IMR-90 (cell line): ENCODE results near the gene KRT72. TPM values are rescaled to one million over a fixed set of nuclear protein-coding genes. Genes with fewer than 3 reads are reported as not detected.

Experiments
- ATAC-seq: fragments of 200-7000 bp; cut with Tn5 transposase; 2 replicates; pipeline ENCODE4 v1.9.1; 2020; ENCODE audit warnings: low read depth, mild to moderate bottlenecking, moderate library complexity
- BruUV-seq: library from RNA; stranded (reverse); fragments of 400-500 nt; replicated peaks from 2 replicates; lab custom pipeline; 2021; lab: Mats Ljungman, UMichigan
- CTCF ChIA-PET: fragments of 300-600 bp; formaldehyde crosslinking; extraction: SDS; loops from one replicate; lab custom pipeline; 2021; ENCODE audit warnings: antibody characterized with exemption; lab: Yijun Ruan, JAX
- POLR2A ChIA-PET: fragments of 300-600 bp; sonication (Branson Sonifier 250); formaldehyde crosslinking; loops from one replicate; lab custom pipeline; 2022; ENCODE audit warnings: antibody characterized with exemption; ENCODE audit not compliant: unreplicated experiment; lab: Charles Lee
- DNase-seq: peaks from one replicate; pipeline ENCODE4 v3.0.0; 2013
- H2AFZ ChIP-seq: replicated peaks from 2 replicates; pipeline ENCODE3; 2013; ENCODE audit warnings: low read length, mild to moderate bottlenecking; ENCODE audit not compliant: poor library complexity
- H2AK5ac ChIP-seq: 2 replicates; pipeline ENCODE4 v1.6.1; 2013; ENCODE audit warnings: low read depth, low read length, inconsistent platforms
- H2AK9ac ChIP-seq: replicated peaks from 2 replicates; pipeline ENCODE3; 2013; ENCODE audit warnings: mild to moderate bottlenecking, low read depth, low read length, moderate library complexity; ENCODE audit not compliant: poor library complexity
- H2BK120ac ChIP-seq: 2 replicates; pipeline ENCODE4 v1.6.1; 2013; ENCODE audit warnings: low read depth, low read length, inconsistent platforms
- H2BK15ac ChIP-seq: 3 replicates; pipeline ENCODE4 v1.6.1; 2013; ENCODE audit warnings: low read depth, low read length, inconsistent platforms
- H2BK20ac ChIP-seq: 2 replicates; pipeline ENCODE4 v1.6.1; 2013; ENCODE audit warnings: low read depth, mild to moderate bottlenecking, inconsistent platforms, low read length, moderate library complexity
- H2BK5ac ChIP-seq: 2 replicates; pipeline ENCODE4 v1.6.1; 2013; ENCODE audit warnings: mild to moderate bottlenecking, low read depth, low read length, inconsistent platforms; ENCODE audit not compliant: poor library complexity, severe bottlenecking
- H3K14ac ChIP-seq: replicated peaks from 2 replicates; pipeline ENCODE4 v1.6.1; 2013; ENCODE audit warnings: low read depth, low read length, inconsistent platforms
- H3K18ac ChIP-seq: 2 replicates; pipeline ENCODE4 v1.6.1; 2013; ENCODE audit warnings: low read depth, low read length, control low read depth
- H3K23ac ChIP-seq: 2 replicates; pipeline ENCODE4 v1.6.1; 2013; ENCODE audit warnings: low read depth, low read length, inconsistent platforms
- H3K27ac ChIP-seq: 2 replicates; pipeline ENCODE4 v1.5.1; 2013; ENCODE audit warnings: mild to moderate bottlenecking, control low read depth, low read length; ENCODE audit not compliant: insufficient read depth
- H3K27me3 ChIP-seq: 2 replicates; pipeline ENCODE4 v1.6.1; 2013; ENCODE audit warnings: low read length; ENCODE audit not compliant: control insufficient read depth, insufficient read depth
- H3K36me3 ChIP-seq: 2 replicates; pipeline ENCODE4 v1.6.1; 2013; ENCODE audit warnings: low read length, mixed read lengths; ENCODE audit not compliant: control insufficient read depth, insufficient read depth
- H3K4ac ChIP-seq: 2 replicates; pipeline ENCODE4 v1.6.1; 2013; ENCODE audit warnings: low read depth, low read length, inconsistent platforms
- H3K4me1 ChIP-seq: 2 replicates; pipeline ENCODE4 v1.6.1; 2013; ENCODE audit warnings: low read length, mixed read lengths; ENCODE audit not compliant: control insufficient read depth, insufficient read depth
- H3K4me2 ChIP-seq: 2 replicates; pipeline ENCODE4 v1.6.1; 2013; ENCODE audit warnings: low read depth, mild to moderate bottlenecking, control low read depth, low read length, moderate library complexity
- H3K4me3 ChIP-seq: 2 replicates; pipeline ENCODE4 v1.5.1; 2013; ENCODE audit warnings: low read depth, mild to moderate bottlenecking, control low read depth, low read length, moderate library complexity; ENCODE audit not compliant: insufficient read depth
- H3K56ac ChIP-seq: 2 replicates; pipeline ENCODE4 v1.6.1; 2013; ENCODE audit warnings: low read length, inconsistent platforms; ENCODE audit not compliant: insufficient read depth; ENCODE audit errors: extremely low read depth
- H3K79me1 ChIP-seq, 2 experiments: 2 replicates each; pipeline ENCODE4 v1.6.1; 2013; ENCODE audit warnings: low read length in 2 of 2, inconsistent platforms in 1 of 2, low read depth in 1 of 2
- H3K9ac ChIP-seq: 2 replicates; pipeline ENCODE4 v1.6.1; 2013; ENCODE audit warnings: low read depth, low read length, control low read depth
- H3K9me1 ChIP-seq: 2 replicates; pipeline ENCODE4 v1.6.1; 2013; ENCODE audit warnings: low read length, inconsistent platforms; ENCODE audit not compliant: insufficient read depth
- H3K9me3 ChIP-seq: 2 replicates; pipeline ENCODE4 v1.6.1; 2013; ENCODE audit warnings: low read length; ENCODE audit not compliant: control insufficient read depth, insufficient read depth
- H4K20me1 ChIP-seq: 2 replicates; pipeline ENCODE4 v1.6.1; 2013; ENCODE audit warnings: low read length, inconsistent platforms; ENCODE audit not compliant: insufficient read depth
- H4K5ac ChIP-seq: 2 replicates; pipeline ENCODE4 v1.6.1; 2013; ENCODE audit warnings: mild to moderate bottlenecking, low read depth, low read length, control low read depth
- H4K8ac ChIP-seq, 2 experiments: 2 replicates each; pipeline ENCODE4 v1.6.1; 2013; ENCODE audit warnings: low read depth in 2 of 2, low read length in 2 of 2, control low read depth in 1 of 2, inconsistent platforms in 1 of 2
- H4K91ac ChIP-seq: 2 replicates; pipeline ENCODE4 v1.6.1; 2013; ENCODE audit warnings: low read depth, low read length, inconsistent platforms; ENCODE audit not compliant: insufficient read depth
- CHD1 ChIP-seq: IDR thresholded peaks from 2 replicates; pipeline ENCODE4 v1.6.1; 2012; ENCODE audit warnings: low read depth, low read length, improper control_type of control experiment
- FOS ChIP-seq: fragments of 150-350 bp; IDR thresholded peaks from 2 replicates; pipeline ENCODE4 v1.6.1; 2016; ENCODE audit warnings: low read depth, low read length
- MAFK ChIP-seq: IDR thresholded peaks from 2 replicates; pipeline ENCODE4 v1.6.1; 2012; ENCODE audit warnings: low read depth, low read length, improper control_type of control experiment
- MAZ ChIP-seq: IDR thresholded peaks from 2 replicates; pipeline ENCODE4 v1.6.1; 2012; ENCODE audit warnings: low read depth, mild to moderate bottlenecking, low read length, improper control_type of control experiment, moderate library complexity, borderline replicate concordance
- MXI1 ChIP-seq: IDR thresholded peaks from 2 replicates; pipeline ENCODE4 v1.6.1; 2012; ENCODE audit warnings: low read depth, mild to moderate bottlenecking, low read length, moderate library complexity, borderline replicate concordance
- POLR2A ChIP-seq: IDR thresholded peaks from 2 replicates; pipeline ENCODE4 v1.6.1; 2012; ENCODE audit warnings: mild to moderate bottlenecking, low read depth, low read length
- RFX5 ChIP-seq: IDR thresholded peaks from 2 replicates; pipeline ENCODE4 v1.8.0; 2012; ENCODE audit warnings: low read depth, mild to moderate bottlenecking, low read length, moderate library complexity
- WGBS, 2 experiments: methylation state at CpG; one replicate each; pipeline versions ENCODE4 v1.1.5 to v1.1.7; 2013; ENCODE audit warnings: missing lambda C conversion rate in 2 of 2; ENCODE audit not compliant: insufficient read length in 1 of 2; ENCODE audit errors: extremely low coverage in 2 of 2; 5-methylcytosine and 5-hydroxymethylcytosine counted together
- dilution Hi-C: fragments of 300-500 bp; cut with HindIII; formaldehyde crosslinking; loops from one replicate; pipeline ENCODE4 v1.14.3; 2018; ENCODE audit warnings: low sequenced_read_pairs; ENCODE audit not compliant: unreplicated experiment
- in situ Hi-C: fragments of 300-500 bp; cut with MboI; formaldehyde crosslinking; loops from 3 replicates; pipeline ENCODE4 v1.14.3; 2019; ENCODE audit warnings: low sequenced_read_pairs, inconsistent platforms, mixed read lengths
- intact Hi-C: fragments of 100-400 bp; cut with micrococcal nuclease; formaldehyde crosslinking; loops from 2 replicates; pipeline ENCODE4 v1.10.0; 2022
- polyA plus RNA-seq, 3 experiments: library from polyadenylated mRNA; depleted of rRNA; stranded (reverse); fragments of >200 nt; gene quantifications; 2 replicates each; pipeline ENCODE4 v1.2.3, GENCODE V29; 2012; ENCODE audit warnings: low replicate concordance in 1 of 3
- total RNA-seq: library from RNA; depleted of rRNA; stranded (reverse); fragments of >200 nt; gene quantifications from 2 replicates; pipeline ENCODE4 v1.2.3, GENCODE V29; 2012
- TF ChIP-seq, protein P1 (sequence below): conservative IDR thresholded peaks from 2 replicates; pipeline ENCODE4 v1.5.1; 2012; ENCODE audit warnings: mild to moderate bottlenecking, low read depth, low read length, improper control_type of control experiment

KRT72 gene
- total and polyA plus RNA-seq, 2 of the 4 experiments (the other 2 are of a cell fraction) = not detected

DNA sequence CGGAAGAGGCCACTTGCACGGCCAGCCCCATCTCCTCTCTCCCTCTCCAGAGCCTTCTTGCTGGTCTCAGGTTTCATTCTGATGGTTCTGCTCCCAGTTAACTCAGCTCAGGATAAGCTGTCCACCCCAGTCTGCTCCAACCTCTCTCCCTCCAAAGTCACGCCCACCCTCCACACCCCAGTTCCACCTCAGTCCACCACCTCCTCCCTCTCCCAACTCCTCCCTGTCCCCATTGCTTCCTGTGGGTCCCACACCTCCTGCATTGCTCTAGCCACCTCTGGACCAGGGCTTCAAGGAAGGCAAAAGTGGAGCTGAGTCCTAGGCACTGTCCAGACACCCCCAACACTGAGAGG, 61.5 kb downstream of the KRT72 start:
- Histone ChIP-seq H2BK15ac (no peak overlapping the region), H2BK120ac (no peak overlapping the region), H3K27me3 (peaks cover 6% of the 10 kb centered on the region), H4K8ac (no peak overlapping the region), H4K20me1 (no peaks in the 10 kb centered on the region), H3K56ac (no peak overlapping the region), H2AK5ac (no peak overlapping the region), H3K9ac (no peak overlapping the region), H2AK9ac (no peak overlapping the region), H3K14ac (no peak overlapping the region), H3K9me1 (no peaks in the 10 kb centered on the region; the same call in 1 of the 2 replicates), H3K4ac (no peak overlapping the region), H3K79me1 (no peaks in the 10 kb centered on the region), H3K4me3 (no peak overlapping the region), H2BK5ac (no peak overlapping the region), H2AFZ (peak overlapping the region; percentile 14), H3K36me3 (no peaks in the 10 kb centered on the region), H2BK20ac (no peak overlapping the region), H3K18ac (no peak overlapping the region), H3K4me2 (no peak overlapping the region), H4K91ac (no peak overlapping the region), H3K27ac (no peak overlapping the region), H3K4me1 (no peaks in the 10 kb centered on the region), H4K5ac (no peak overlapping the region), H3K9me3 (no peaks in the 10 kb centered on the region), H3K23ac (no peak overlapping the region)
- POLR2A ChIA-PET = no interaction called here
- in situ Hi-C loops (no loop called here), dilution Hi-C loops (no loop called here), intact Hi-C loops (no loop called here)
- DNase-seq = no peak
- no TSS peak for BruUV-seq
- CTCF ChIA-PET = no interaction called here
- ATAC-seq = no peak
- 90% methylated on average over 3 of the region's 3 CpGs; no CpG with 5 or more reads in 1 of the 2 experiments for WGBS, 2 experiments
- no peak for TF ChIP-seq MAFK
- TF ChIP-seq, protein P1, sequence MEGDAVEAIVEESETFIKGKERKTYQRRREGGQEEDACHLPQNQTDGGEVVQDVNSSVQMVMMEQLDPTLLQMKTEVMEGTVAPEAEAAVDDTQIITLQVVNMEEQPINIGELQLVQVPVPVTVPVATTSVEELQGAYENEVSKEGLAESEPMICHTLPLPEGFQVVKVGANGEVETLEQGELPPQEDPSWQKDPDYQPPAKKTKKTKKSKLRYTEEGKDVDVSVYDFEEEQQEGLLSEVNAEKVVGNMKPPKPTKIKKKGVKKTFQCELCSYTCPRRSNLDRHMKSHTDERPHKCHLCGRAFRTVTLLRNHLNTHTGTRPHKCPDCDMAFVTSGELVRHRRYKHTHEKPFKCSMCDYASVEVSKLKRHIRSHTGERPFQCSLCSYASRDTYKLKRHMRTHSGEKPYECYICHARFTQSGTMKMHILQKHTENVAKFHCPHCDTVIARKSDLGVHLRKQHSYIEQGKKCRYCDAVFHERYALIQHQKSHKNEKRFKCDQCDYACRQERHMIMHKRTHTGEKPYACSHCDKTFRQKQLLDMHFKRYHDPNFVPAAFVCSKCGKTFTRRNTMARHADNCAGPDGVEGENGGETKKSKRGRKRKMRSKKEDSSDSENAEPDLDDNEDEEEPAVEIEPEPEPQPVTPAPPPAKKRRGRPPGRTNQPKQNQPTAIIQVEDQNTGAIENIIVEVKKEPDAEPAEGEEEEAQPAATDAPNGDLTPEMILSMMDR = no peak
- TF ChIP-seq MXI1 = no peak
- no peak for TF ChIP-seq CHD1
- TF ChIP-seq MAZ = no peak
- TF ChIP-seq FOS = no peak
- TF ChIP-seq RFX5 = no peak
- TF ChIP-seq POLR2A = no peak
